PC-3 (cell line): Measurements from ENCODE around the gene KIDINS220. TPM values are rescaled to one million over a fixed set of nuclear protein-coding genes. Genes with fewer than 3 reads are reported as not detected.

Source experiments
- ATAC-seq: fragments of 200-7000 bp; cut with Tn5 transposase; 2 replicates; pipeline ENCODE4 v1.9.1; 2020; ENCODE audit warnings: mild to moderate bottlenecking, moderate library complexity
- BruUV-seq: library from RNA; stranded (reverse); fragments of 400-500 nt; replicated peaks from 2 replicates; lab custom pipeline; 2021; lab: Mats Ljungman, UMichigan
- CTCF ChIA-PET: fragments of 300-600 bp; sonication (Branson Sonifier 250); formaldehyde crosslinking; loops from one replicate; lab custom pipeline; 2022; ENCODE audit warnings: antibody characterized with exemption; lab: Charles Lee
- POLR2A ChIA-PET: fragments of 300-600 bp; sonication (Branson Sonifier 250); formaldehyde crosslinking; loops from one replicate; lab custom pipeline; 2022; ENCODE audit warnings: antibody characterized with exemption; ENCODE audit not compliant: unreplicated experiment; lab: Charles Lee
- DNase-seq: peaks from one replicate; pipeline ENCODE4 v3.0.0-alpha.2; 2015
- H2AFZ ChIP-seq: fragments of 300-600 bp; sonication (generic); 2 replicates; pipeline ENCODE4 v1.6.0; 2016; ENCODE audit warnings: antibody characterized with exemption, low read length
- H3F3A ChIP-seq: fragments of 300-600 bp; sonication (generic); one replicate; pipeline ENCODE4 v1.6.0; 2017; ENCODE audit warnings: antibody characterized with exemption, low read length, control low read depth, mild to moderate bottlenecking; ENCODE audit not compliant: unreplicated experiment
- H3K27ac ChIP-seq: fragments of 300-600 bp; sonication (generic); 2 replicates; pipeline ENCODE4 v1.5.1; 2016; ENCODE audit warnings: mild to moderate bottlenecking, low read length
- H3K27me3 ChIP-seq: fragments of 300-600 bp; sonication (generic); 2 replicates; pipeline ENCODE4 v1.6.1; 2016; ENCODE audit warnings: low read length, mixed read lengths
- H3K36me3 ChIP-seq: fragments of 300-600 bp; sonication (generic); 2 replicates; pipeline ENCODE4 v1.6.1; 2016; ENCODE audit warnings: low read depth, mixed run types, low read length, mixed read lengths
- H3K4me1 ChIP-seq: fragments of 300-600 bp; sonication (generic); 2 replicates; pipeline ENCODE4 v1.5.1; 2016; ENCODE audit warnings: low read length; ENCODE audit not compliant: insufficient read depth
- H3K4me2 ChIP-seq: fragments of 300-600 bp; sonication (generic); 2 replicates; pipeline ENCODE4 v1.6.0; 2016; ENCODE audit warnings: low read length
- H3K4me3 ChIP-seq: fragments of 300-600 bp; sonication (generic); 2 replicates; pipeline ENCODE4 v1.5.1; 2016; ENCODE audit warnings: mild to moderate bottlenecking, low read length, mixed read lengths
- H3K79me2 ChIP-seq: fragments of 300-600 bp; sonication (generic); 2 replicates; pipeline ENCODE4 v1.6.1; 2017; ENCODE audit warnings: low read length, mixed read lengths
- H3K9ac ChIP-seq: fragments of 300-600 bp; sonication (generic); 2 replicates; pipeline ENCODE4 v1.6.0; 2016; ENCODE audit warnings: mild to moderate bottlenecking, low read length
- H3K9me2 ChIP-seq: fragments of 300-600 bp; sonication (generic); replicated peaks from 2 replicates; pipeline ENCODE4 v1.6.1; 2016; ENCODE audit warnings: mixed run types, low read length, mixed read lengths
- H3K9me3 ChIP-seq: fragments of 300-600 bp; sonication (generic); 2 replicates; pipeline ENCODE4 v1.6.1; 2016; ENCODE audit warnings: low read length, mixed read lengths
- H4K20me1 ChIP-seq: fragments of 300-600 bp; sonication (generic); 2 replicates; pipeline ENCODE4 v1.6.1; 2016; ENCODE audit warnings: low read length, mixed read lengths
- CTCF ChIP-seq: fragments of 300-600 bp; sonication (generic); conservative IDR thresholded peaks from 2 replicates; pipeline ENCODE4 v1.5.1; 2017; ENCODE audit warnings: antibody characterized with exemption, low read depth, mild to moderate bottlenecking, low read length
- EZH2 ChIP-seq: fragments of 300-600 bp; sonication (generic); IDR thresholded peaks from one replicate; pipeline ENCODE4 v1.6.1; 2017; ENCODE audit warnings: antibody characterized with exemption, mild to moderate bottlenecking, low read length; ENCODE audit not compliant: unreplicated experiment
- EZH2phosphoT487 ChIP-seq: fragments of 300-600 bp; sonication (generic); IDR thresholded peaks from 2 replicates; pipeline ENCODE4 v1.6.1; 2018; ENCODE audit warnings: mild to moderate bottlenecking, antibody characterized with exemption, low read length, borderline replicate concordance
- intact Hi-C: fragments of 100-400 bp; cut with micrococcal nuclease; formaldehyde crosslinking; loops from 2 replicates; pipeline ENCODE4 v1.9.0; 2023
- total RNA-seq: library from RNA; depleted of rRNA; stranded (reverse); fragments of >200 nt; gene quantifications from 2 replicates; pipeline ENCODE4 v1.2.3, GENCODE V29; 2014

KIDINS220 gene
- total RNA-seq, 1 experiment from 2014 or later, result 37.6 TPM

- no peaks in the 10 kb centered on the region for H3K79me2 ChIP-seq
- H3K27ac ChIP-seq, result no peak overlapping the region
- no peaks in the 10 kb centered on the region for H4K20me1 ChIP-seq
- no peaks in the 10 kb centered on the region for H3K9me2 ChIP-seq
- ChIA-PET CTCF (no interaction called here), POLR2A (interaction anchor here (0.6 kb wide), 1 partner anchor 317 kb away, joined by 3 read pairs; no protein-coding TSS in a partner anchor)
- no peak for DNase-seq
- no peak overlapping the region for H3K4me3 ChIP-seq
- no peak overlapping the region for H2AFZ ChIP-seq
- BruUV-seq, result no TSS peak
- H3K36me3 ChIP-seq, result peaks cover 3% of the 10 kb centered on the region; the same call in 1 of the 2 replicates
- intact Hi-C loops, result no loop called here
- H3K27me3 ChIP-seq, result no peaks in the 10 kb centered on the region
- H3K9me3 ChIP-seq, result no peaks in the 10 kb centered on the region
- H3K4me2 ChIP-seq, result no peak overlapping the region
- H3K9ac ChIP-seq, result no peak overlapping the region
- H3K4me1 ChIP-seq, result no peaks in the 10 kb centered on the region
- ATAC-seq, result no peak
- no peaks in the 10 kb centered on the region for H3F3A ChIP-seq
- no peak for TF ChIP-seq EZH2
These were observed 24.4 kb upstream of the KIDINS220 start for GRCh38 chr2:8861797-8862196.

GRCh38 chr2:8860239-8860638, 22.8 kb upstream of the KIDINS220 start:
- H3K4me3 ChIP-seq, result no peak overlapping the region
- no peaks in the 10 kb centered on the region for H3K79me2 ChIP-seq
- H2AFZ ChIP-seq, result no peak overlapping the region
- intact Hi-C loops, result no loop called here
- no TSS peak for BruUV-seq
- DNase-seq, result peak; percentile 22
- no peak overlapping the region for H3K4me2 ChIP-seq
- no peak overlapping the region for H3K27ac ChIP-seq
- H3K9ac ChIP-seq, result no peak overlapping the region
- H3K36me3 ChIP-seq, result peaks cover 3% of the 10 kb centered on the region; the same call in 1 of the 2 replicates
- no peaks in the 10 kb centered on the region for H3K9me2 ChIP-seq
- TF ChIP-seq EZH2, result no peak
- no peak for TF ChIP-seq CTCF
- no peak for TF ChIP-seq EZH2phosphoT487
- H3K9me3 ChIP-seq, result no peaks in the 10 kb centered on the region
- peak; percentile 54; the same call in 1 of the 2 replicates for ATAC-seq
- ChIA-PET POLR2A (no interaction called here), CTCF (interaction anchor here (0.6 kb wide), 1 partner anchor 639 kb away, joined by 3 read pairs; no protein-coding TSS in a partner anchor)
- no peaks in the 10 kb centered on the region for H3F3A ChIP-seq
- H3K27me3 ChIP-seq, result no peaks in the 10 kb centered on the region
- no peaks in the 10 kb centered on the region for H4K20me1 ChIP-seq
- no peaks in the 10 kb centered on the region for H3K4me1 ChIP-seq

GRCh38 chr2:8858910-8859309, 21.5 kb upstream of the KIDINS220 start:
- Histone ChIP-seq H4K20me1 (no peaks in the 10 kb centered on the region), H3K4me3 (no peak overlapping the region), H3K9me3 (no peaks in the 10 kb centered on the region), H3K9ac (no peak overlapping the region), H3K27ac (no peak overlapping the region), H3K79me2 (no peaks in the 10 kb centered on the region), H3K4me1 (no peaks in the 10 kb centered on the region), H3K36me3 (peaks cover 3% of the 10 kb centered on the region; the same call in 1 of the 2 replicates), H3K9me2 (no peaks in the 10 kb centered on the region), H2AFZ (no peak overlapping the region), H3K27me3 (no peaks in the 10 kb centered on the region), H3F3A (no peaks in the 10 kb centered on the region), H3K4me2 (no peak overlapping the region)
- no TSS peak for BruUV-seq
- ATAC-seq (no peak), DNase-seq (no peak)
- TF ChIP-seq EZH2 (no peak), EZH2phosphoT487 (no peak), CTCF (no peak)
- CTCF ChIA-PET, result no interaction called here
- intact Hi-C loops, result no loop called here
- POLR2A ChIA-PET, result no interaction called here
